IPS-NIHi7 (cell line): Measurements from ENCODE around the gene MCF2L.
"Not testable (repeated sequence)": the region's sequence is repeated elsewhere in the genome, so short reads cannot be mapped to it uniquely, and the experiment has no call there.

Experiments
- DNase-seq: peaks from one replicate; pipeline ENCODE4 v3.0.0; 2012; ENCODE audit warnings: mixed read lengths; ENCODE audit errors: extremely low spot score

Gene MCF2L

GRCh38 chr13:113016526-113017295 is 47.7 kb downstream of the MCF2L start:
- no peak for DNase-seq

- no peak for DNase-seq
These were observed 48.6 kb downstream of the MCF2L start for GRCh38 chr13:113017506-113018215.

- no peak for DNase-seq
These were observed 49.9 kb downstream of the MCF2L start for GRCh38 chr13:113018676-113019465.

GRCh38 chr13:113020323-113021080 is 51.5 kb downstream of the MCF2L start:
- no peak for DNase-seq

GRCh38 chr13:113021391-113021790 is 52.4 kb downstream of the MCF2L start:
- DNase-seq: no peak

GRCh38 chr13:113021811-113022210 is 52.8 kb downstream of the MCF2L start:
- DNase-seq: no peak

- peak; percentile 37 for DNase-seq
These were observed 53.4 kb downstream of the MCF2L start for GRCh38 chr13:113022391-113022744.

- peak; percentile 70 for DNase-seq
These were observed 53.9 kb downstream of the MCF2L start for GRCh38 chr13:113022745-113023574.

GRCh38 chr13:113023694-113024430 is 54.8 kb downstream of the MCF2L start:
- no peak for DNase-seq

- DNase-seq: no peak
These were observed 55.5 kb downstream of the MCF2L start for GRCh38 chr13:113024466-113024865.

- no peak for DNase-seq
These were observed 57.4 kb downstream of the MCF2L start for GRCh38 chr13:113026391-113026910.

GRCh38 chr13:113027095-113027494 is 58.1 kb downstream of the MCF2L start:
- no peak for DNase-seq

- DNase-seq: no peak
These were observed 58.6 kb downstream of the MCF2L start for GRCh38 chr13:113027566-113027965.

- no peak for DNase-seq
These were observed 59.5 kb downstream of the MCF2L start for GRCh38 chr13:113028336-113029060.

GRCh38 chr13:113029061-113029445 is 60.0 kb downstream of the MCF2L start:
- no peak for DNase-seq

- peak; percentile 87 for DNase-seq
These were observed 60.7 kb downstream of the MCF2L start for GRCh38 chr13:113029487-113030258.

GRCh38 chr13:113030259-113030640 is 61.2 kb downstream of the MCF2L start:
- DNase-seq: not testable (repeated sequence)

GRCh38 chr13:113031465-113031864 is 62.5 kb downstream of the MCF2L start:
- DNase-seq: no peak
